Activated CD8-positive, alpha-beta T cell treated with anti-CD3 and anti-CD28 coated beads for 36 hours (primary cell): Measurements from ENCODE around the gene ACVR1C. TPM values are rescaled to one million over a fixed set of nuclear protein-coding genes. Genes with fewer than 3 reads are reported as not detected.

Experiments
- ATAC-seq: fragments of 200-7000 bp; cut with Tn5 transposase; one replicate; pipeline ENCODE4 v1.10.0; 2021; ENCODE audit warnings: mild to moderate bottlenecking, moderate library complexity
- CTCF ChIA-PET: fragments of 350-600 bp; sonication (Branson Sonifier 250); formaldehyde crosslinking; loops from one replicate; lab custom pipeline; 2021; ENCODE audit warnings: antibody characterized with exemption; lab: Charles Lee
- POLR2A ChIA-PET: fragments of 350-600 bp; sonication (Branson Sonifier 250); formaldehyde crosslinking; loops from one replicate; lab custom pipeline; 2021; ENCODE audit warnings: antibody characterized with exemption; lab: Charles Lee
- DNase-seq: peaks from one replicate; pipeline ENCODE4 v3.0.0-alpha.2; 2020
- H3K27ac Mint-ChIP-seq: one replicate; pipeline ENCODE4 v1.8.0; 2021; ENCODE audit warnings: mild to moderate bottlenecking, mixed read lengths
- H3K27me3 Mint-ChIP-seq: one replicate; pipeline ENCODE4 v1.8.0; 2021; ENCODE audit warnings: mixed read lengths
- H3K36me3 Mint-ChIP-seq: one replicate; pipeline ENCODE4 v1.8.0; 2021; ENCODE audit warnings: low read depth, mixed read lengths
- H3K4me1 Mint-ChIP-seq: one replicate; pipeline ENCODE4 v1.8.0; 2021; ENCODE audit warnings: low read depth, mixed read lengths
- H3K4me3 Mint-ChIP-seq: one replicate; pipeline ENCODE4 v1.8.0; 2021; ENCODE audit warnings: mild to moderate bottlenecking, moderate library complexity, mixed read lengths
- H3K9me3 Mint-ChIP-seq: one replicate; pipeline ENCODE4 v1.8.0; 2021; ENCODE audit warnings: mixed read lengths
- CTCF ChIP-seq: fragments of 200-600 bp; IDR thresholded peaks from one replicate; pipeline ENCODE4 v1.8.0; 2022; ENCODE audit warnings: antibody characterized with exemption, mild to moderate bottlenecking
- intact Hi-C: fragments of 100-400 bp; cut with micrococcal nuclease; formaldehyde crosslinking; loops from one replicate; pipeline ENCODE4 v1.10.0; 2022
- total RNA-seq, 2 experiments: library from RNA; stranded (reverse); gene quantifications; one replicate each; pipeline ENCODE4 v1.2.3, GENCODE V29; 2021

ACVR1C gene
- total RNA-seq, 2 experiments from 2014 or later: 1.7 to 2.2 TPM

- H3K27ac Mint-ChIP-seq: no peak overlapping the region
- H3K36me3 Mint-ChIP-seq: no peaks in the 10 kb centered on the region
- H3K9me3 Mint-ChIP-seq: peaks cover 3% of the 10 kb centered on the region
- no peak for ATAC-seq
- no peak for TF ChIP-seq CTCF
- intact Hi-C loops: no loop called here
- CTCF ChIA-PET: no interaction called here
- no peaks in the 10 kb centered on the region for H3K27me3 Mint-ChIP-seq
- H3K4me1 Mint-ChIP-seq: no peaks in the 10 kb centered on the region
- no peak overlapping the region for H3K4me3 Mint-ChIP-seq
- POLR2A ChIA-PET: no interaction called here
- DNase-seq: no peak
These were observed 63.1 kb downstream of the ACVR1C start for GRCh38 chr2:157565550-157565949.

GRCh38 chr2:157559890-157560289 is 68.8 kb downstream of the ACVR1C start:
- Mint-ChIP-seq H3K36me3 (no peaks in the 10 kb centered on the region), H3K4me1 (peaks cover 30% of the 10 kb centered on the region), H3K4me3 (no peak overlapping the region), H3K9me3 (peaks cover 4% of the 10 kb centered on the region), H3K27me3 (no peaks in the 10 kb centered on the region), H3K27ac (no peak overlapping the region)
- DNase-seq (no peak), ATAC-seq (no peak)
- intact Hi-C loops: no loop called here
- POLR2A ChIA-PET: no interaction called here
- no peak for TF ChIP-seq CTCF
- CTCF ChIA-PET: interaction anchor here (0.9 to 2.1 kb wide), 2 partner anchors 50 to 62 kb away, joined by 4 to 6 read pairs; no protein-coding TSS in a partner anchor

- CTCF ChIA-PET: interaction anchor here (0.9 to 2.1 kb wide), 5 partner anchors 13 to 257 kb away, joined by 4 to 6 read pairs (median 4); no protein-coding TSS in a partner anchor
- Mint-ChIP-seq H3K4me3 (no peak overlapping the region), H3K27ac (no peak overlapping the region)
These were observed 69.2 kb downstream of the ACVR1C start for GRCh38 chr2:157559461-157559860.

GRCh38 chr2:157559061-157559460 is 69.6 kb downstream of the ACVR1C start:
- H3K9me3 Mint-ChIP-seq: peaks cover 4% of the 10 kb centered on the region
- H3K27ac Mint-ChIP-seq: no peak overlapping the region
- ATAC-seq (no peak), DNase-seq (no peak)
- peaks cover 30% of the 10 kb centered on the region for H3K4me1 Mint-ChIP-seq
- POLR2A ChIA-PET: interaction anchor here (0.7 to 0.8 kb wide), 2 partner anchors 8 to 66 kb away, joined by 3 to 5 read pairs; no protein-coding TSS in a partner anchor
- no peaks in the 10 kb centered on the region for H3K27me3 Mint-ChIP-seq
- intact Hi-C loops: no loop called here
- CTCF ChIA-PET: interaction anchor here (0.9 to 2.1 kb wide), 5 partner anchors 13 to 257 kb away, joined by 4 to 6 read pairs (median 4); no protein-coding TSS in a partner anchor
- no peak for TF ChIP-seq CTCF
- H3K4me3 Mint-ChIP-seq: no peak overlapping the region
- no peaks in the 10 kb centered on the region for H3K36me3 Mint-ChIP-seq

More at GRCh38 chr2:157559461-157559860, 69.2 kb downstream of the ACVR1C start:
- H3K27me3 Mint-ChIP-seq: no peaks in the 10 kb centered on the region
- ATAC-seq: no peak
- intact Hi-C loops: no loop called here
- TF ChIP-seq CTCF: no peak
- DNase-seq: no peak
- H3K4me1 Mint-ChIP-seq: peaks cover 30% of the 10 kb centered on the region
- no peaks in the 10 kb centered on the region for H3K36me3 Mint-ChIP-seq
- POLR2A ChIA-PET: interaction anchor here (0.8 kb wide), 1 partner anchor 9 kb away, joined by 3 read pairs; no protein-coding TSS in a partner anchor
- H3K9me3 Mint-ChIP-seq: peaks cover 4% of the 10 kb centered on the region

GRCh38 chr2:157557770-157558169 is 70.9 kb downstream of the ACVR1C start:
- Mint-ChIP-seq H3K9me3 (peaks cover 1% of the 10 kb centered on the region), H3K4me1 (peaks cover 30% of the 10 kb centered on the region), H3K27me3 (no peaks in the 10 kb centered on the region), H3K36me3 (no peaks in the 10 kb centered on the region), H3K4me3 (no peak overlapping the region), H3K27ac (peak overlapping the region; percentile 27)
- intact Hi-C loops: no loop called here
- POLR2A ChIA-PET: no interaction called here
- DNase-seq (no peak), ATAC-seq (peak; percentile 39)
- CTCF ChIA-PET: interaction anchor here (2.1 kb wide), 1 partner anchor 60 kb away, joined by 6 read pairs; no protein-coding TSS in a partner anchor
- no peak for TF ChIP-seq CTCF
